MG63 (cell line): Measurements from ENCODE around the gene CDC23. TPM values are rescaled to one million over a fixed set of nuclear protein-coding genes. Genes with fewer than 3 reads are reported as not detected.
"Not testable (repeated sequence)": the region's sequence is repeated elsewhere in the genome, so short reads cannot be mapped to it uniquely, and the experiment has no call there.

Source experiments
- DNase-seq: peaks from one replicate; pipeline ENCODE4 v3.0.0-alpha.2; 2020
- H3K27me3 ChIP-seq: fragments of 250-450 bp; sonication (Bioruptor Pico); 2 replicates; pipeline ENCODE4 v1.5.1; 2020; ENCODE audit warnings: mild to moderate bottlenecking, moderate library complexity
- H3K36me3 ChIP-seq: fragments of 250-450 bp; sonication (Bioruptor Pico); 2 replicates; pipeline ENCODE4 v1.5.1; 2020; ENCODE audit warnings: mild to moderate bottlenecking, moderate library complexity
- H3K4me3 ChIP-seq: fragments of 250-450 bp; sonication (Bioruptor Pico); 2 replicates; pipeline ENCODE4 v1.5.1; 2020; ENCODE audit warnings: mild to moderate bottlenecking, moderate library complexity
- H3K9me3 ChIP-seq: fragments of 250-450 bp; sonication (Bioruptor Pico); 2 replicates; pipeline ENCODE4 v1.5.1; 2020; ENCODE audit warnings: mild to moderate bottlenecking, moderate library complexity
- total RNA-seq: library from RNA; depleted of rRNA; stranded (reverse); fragments of >200 nt; shearing (Covaris generic); gene quantifications from 2 replicates; pipeline ENCODE4 v1.2.3, GENCODE V29; 2014; ENCODE audit warnings: low replicate concordance

The CDC23 gene
- total RNA-seq, 1 experiment from 2014 or later: 33.8 TPM

GRCh38 chr5:138177941-138178515, 35.1 kb downstream of the CDC23 start:
- Histone ChIP-seq H3K4me3 (peak overlapping the region; percentile 84), H3K36me3 (peaks cover 80% of the 10 kb centered on the region), H3K9me3 (no peaks in the 10 kb centered on the region), H3K27me3 (no peaks in the 10 kb centered on the region)
- peak; percentile 47 for DNase-seq

GRCh38 chr5:138170299-138170698, 42.8 kb downstream of the CDC23 start:
- no peaks in the 10 kb centered on the region for H3K27me3 ChIP-seq
- H3K9me3 ChIP-seq: no peaks in the 10 kb centered on the region
- DNase-seq: no peak
- peaks cover 95% of the 10 kb centered on the region for H3K36me3 ChIP-seq
- H3K4me3 ChIP-seq: no peak overlapping the region

- Histone ChIP-seq H3K4me3 (no peak overlapping the region), H3K27me3 (no peaks in the 10 kb centered on the region), H3K36me3 (peaks cover 95% of the 10 kb centered on the region), H3K9me3 (no peaks in the 10 kb centered on the region)
- DNase-seq: no peak
These were observed 44.0 kb downstream of the CDC23 start for GRCh38 chr5:138169124-138169523.

- Histone ChIP-seq H3K9me3 (no peaks in the 10 kb centered on the region), H3K4me3 (no peak overlapping the region), H3K36me3 (peaks cover 99% of the 10 kb centered on the region), H3K27me3 (no peaks in the 10 kb centered on the region)
- no peak for DNase-seq
These were observed 49.4 kb downstream of the CDC23 start for GRCh38 chr5:138163721-138164120.

- no peak overlapping the region for H3K4me3 ChIP-seq
- H3K9me3 ChIP-seq: no peaks in the 10 kb centered on the region
- peaks cover 97% of the 10 kb centered on the region for H3K36me3 ChIP-seq
- no peak for DNase-seq
- H3K27me3 ChIP-seq: no peaks in the 10 kb centered on the region
These were observed 52.4 kb downstream of the CDC23 start for GRCh38 chr5:138160706-138161105.

- H3K9me3 ChIP-seq: no peaks in the 10 kb centered on the region
- no peaks in the 10 kb centered on the region for H3K27me3 ChIP-seq
- DNase-seq: no peak
- peaks cover 87% of the 10 kb centered on the region for H3K36me3 ChIP-seq
- H3K4me3 ChIP-seq: no peak overlapping the region
These were observed 53.5 kb downstream of the CDC23 start for GRCh38 chr5:138159666-138160065.

- Histone ChIP-seq H3K9me3 (no peaks in the 10 kb centered on the region), H3K36me3 (peaks cover 66% of the 10 kb centered on the region), H3K4me3 (no peak overlapping the region), H3K27me3 (no peaks in the 10 kb centered on the region)
- no peak for DNase-seq
These were observed 55.5 kb downstream of the CDC23 start for GRCh38 chr5:138157626-138158025.

- DNase-seq, H3K27me3 ChIP-seq, H3K9me3 ChIP-seq, H3K4me3 ChIP-seq: not testable (repeated sequence)
- H3K36me3 ChIP-seq: peaks cover 50% of the 10 kb centered on the region
These were observed 57.1 kb downstream of the CDC23 start for GRCh38 chr5:138155977-138156376.

GRCh38 chr5:138149530-138149929, 63.6 kb downstream of the CDC23 start:
- Histone ChIP-seq H3K27me3 (no peaks in the 10 kb centered on the region), H3K36me3 (no peaks in the 10 kb centered on the region), H3K9me3 (no peaks in the 10 kb centered on the region), H3K4me3 (no peak overlapping the region)
- DNase-seq: peak; percentile 32

GRCh38 chr5:138148811-138149210, 64.3 kb downstream of the CDC23 start:
- DNase-seq: peak; percentile 95
- H3K27me3 ChIP-seq: no peaks in the 10 kb centered on the region
- H3K9me3 ChIP-seq: no peaks in the 10 kb centered on the region
- H3K36me3 ChIP-seq: no peaks in the 10 kb centered on the region
- H3K4me3 ChIP-seq: no peak overlapping the region

- H3K27me3 ChIP-seq, H3K36me3 ChIP-seq, DNase-seq, H3K9me3 ChIP-seq, H3K4me3 ChIP-seq: not testable (repeated sequence)
These were observed 69.5 kb downstream of the CDC23 start for GRCh38 chr5:138143578-138143977.

- Histone ChIP-seq H3K4me3 (no peak overlapping the region), H3K27me3 (no peaks in the 10 kb centered on the region)
- DNase-seq: no peak
These were observed 71.4 kb downstream of the CDC23 start for GRCh38 chr5:138141734-138142133.

GRCh38 chr5:138140268-138140667, 72.9 kb downstream of the CDC23 start:
- Histone ChIP-seq H3K36me3 (no peaks in the 10 kb centered on the region), H3K4me3 (no peak overlapping the region), H3K9me3 (0 out of 2 replicates have a peak, but pooled peaks cover 2% of the 10 kb centered on the region), H3K27me3 (no peaks in the 10 kb centered on the region)
- no peak for DNase-seq

More at GRCh38 chr5:138141734-138142133, 71.4 kb downstream of the CDC23 start:
- 0 out of 2 replicates have a peak, but pooled peaks cover 2% of the 10 kb centered on the region for H3K9me3 ChIP-seq
- H3K36me3 ChIP-seq: no peaks in the 10 kb centered on the region

- 0 out of 2 replicates have a peak, but pooled peaks cover 2% of the 10 kb centered on the region for H3K9me3 ChIP-seq
- no peak overlapping the region for H3K4me3 ChIP-seq
- H3K27me3 ChIP-seq: no peaks in the 10 kb centered on the region
- no peak for DNase-seq
- no peaks in the 10 kb centered on the region for H3K36me3 ChIP-seq
These were observed 73.4 kb downstream of the CDC23 start for GRCh38 chr5:138139781-138140090.

GRCh38 chr5:138138949-138139780, 74.0 kb downstream of the CDC23 start, which contains the start of gene NME5:
Gene NME5 (minus strand): TSS chr5:138139428. CDS start chr5:138138780, 648 bp downstream.
- H3K27me3 ChIP-seq: no peaks in the 10 kb centered on the region
- H3K36me3 ChIP-seq: no peaks in the 10 kb centered on the region
- no peak within 1 kb of the TSS for H3K4me3 ChIP-seq
- 0 out of 2 replicates have a peak, but pooled peaks cover 2% of the 10 kb centered on the region for H3K9me3 ChIP-seq
- no peak for DNase-seq
